HFFc6 (cell line): Measurements from ENCODE around the gene ACSL1. TPM values are rescaled to one million over a fixed set of nuclear protein-coding genes. Genes with fewer than 3 reads are reported as not detected.

Source experiments
- DNase-seq: peaks from one replicate; pipeline ENCODE4 v3.0.0-alpha.2; 2018
- H3K27ac Mint-ChIP-seq: 2 replicates; pipeline ENCODE4 v1.8.0; 2020; ENCODE audit warnings: mild to moderate bottlenecking, mixed read lengths
- H3K27me3 Mint-ChIP-seq: 2 replicates; pipeline ENCODE4 v1.8.0; 2021; ENCODE audit warnings: mild to moderate bottlenecking, moderate library complexity, mixed read lengths; ENCODE audit not compliant: insufficient read depth
- H3K36me3 Mint-ChIP-seq: 2 replicates; pipeline ENCODE4 v1.8.0; 2021; ENCODE audit warnings: low read depth, mixed read lengths
- H3K4me1 Mint-ChIP-seq: 2 replicates; pipeline ENCODE4 v1.8.0; 2020; ENCODE audit warnings: low read depth, mixed read lengths
- H3K4me3 Mint-ChIP-seq: 2 replicates; pipeline ENCODE4 v1.8.0; 2020; ENCODE audit warnings: mild to moderate bottlenecking, moderate library complexity, mixed read lengths
- H3K9me3 Mint-ChIP-seq: 2 replicates; pipeline ENCODE4 v1.8.0; 2020; ENCODE audit warnings: mild to moderate bottlenecking, mixed read lengths
- CTCF ChIP-seq: fragments of 200-600 bp; sonication (generic); IDR thresholded peaks from 2 replicates; pipeline ENCODE4 v1.5.0; 2021; ENCODE audit warnings: antibody characterized with exemption, mild to moderate bottlenecking
- total RNA-seq, 6 experiments: library from RNA; stranded (reverse); fragmentation: NEBNext Ultra II Directional; extraction: Animal tissue kit (Norgen Biotek cat#: 25700); gene quantifications; 2 replicates in 1 of 6; 3 replicates in 5 of 6; pipeline ENCODE4 v1.2.3, GENCODE V29; 2021

The ACSL1 gene
- total RNA-seq, 6 experiments from 2014 or later = 21.7 to 24.0 (median 22.9) TPM

GRCh38 chr4:184849185-184849584 lies 23.4 kb upstream of the ACSL1 start:
- Mint-ChIP-seq H3K4me3 (no peak overlapping the region), H3K27ac (no peak overlapping the region), H3K4me1 (no peaks in the 10 kb centered on the region), H3K27me3 (peaks cover 7% of the 10 kb centered on the region), H3K36me3 (no peaks in the 10 kb centered on the region), H3K9me3 (no peaks in the 10 kb centered on the region)
- DNase-seq = peak; percentile 3
- TF ChIP-seq CTCF = no peak

- Mint-ChIP-seq H3K27me3 (peaks cover 12% of the 10 kb centered on the region), H3K36me3 (no peaks in the 10 kb centered on the region), H3K4me3 (no peak overlapping the region), H3K4me1 (no peaks in the 10 kb centered on the region), H3K9me3 (no peaks in the 10 kb centered on the region), H3K27ac (no peak overlapping the region)
- no peak for TF ChIP-seq CTCF
- no peak for DNase-seq
Measured at GRCh38 chr4:184848510-184848909, 22.7 kb upstream of the ACSL1 start.

GRCh38 chr4:184846531-184846930 lies 20.8 kb upstream of the ACSL1 start:
- no peak for TF ChIP-seq CTCF
- H3K9me3 Mint-ChIP-seq = no peaks in the 10 kb centered on the region

GRCh38 chr4:184845367-184846021 lies 19.7 kb upstream of the ACSL1 start:
- Mint-ChIP-seq H3K27me3 (peaks cover 22% of the 10 kb centered on the region), H3K4me1 (no peaks in the 10 kb centered on the region), H3K9me3 (no peaks in the 10 kb centered on the region), H3K36me3 (no peaks in the 10 kb centered on the region), H3K27ac (no peak overlapping the region), H3K4me3 (no peak overlapping the region)
- TF ChIP-seq CTCF = no peak
- DNase-seq = peak; percentile 32

More at GRCh38 chr4:184846531-184846930, 20.8 kb upstream of the ACSL1 start:
- Mint-ChIP-seq H3K4me3 (no peak overlapping the region), H3K36me3 (no peaks in the 10 kb centered on the region), H3K4me1 (no peaks in the 10 kb centered on the region), H3K27ac (no peak overlapping the region), H3K27me3 (peaks cover 17% of the 10 kb centered on the region; the same call in 1 of the 2 replicates)
- no peak for DNase-seq

GRCh38 chr4:184844742-184845141 lies 19.0 kb upstream of the ACSL1 start:
- no peaks in the 10 kb centered on the region for H3K4me1 Mint-ChIP-seq
- H3K9me3 Mint-ChIP-seq = no peaks in the 10 kb centered on the region
- H3K36me3 Mint-ChIP-seq = no peaks in the 10 kb centered on the region
- peaks cover 22% of the 10 kb centered on the region for H3K27me3 Mint-ChIP-seq
- no peak for TF ChIP-seq CTCF
- no peak overlapping the region for H3K4me3 Mint-ChIP-seq
- no peak for DNase-seq
- no peak overlapping the region for H3K27ac Mint-ChIP-seq
